Measurements from ENCODE around the gene SLC19A1.
"Not testable (repeated sequence)": the region's sequence is repeated elsewhere in the genome, so short reads cannot be mapped to it uniquely, and the experiment has no call there.

Gene SLC19A1

DNA sequence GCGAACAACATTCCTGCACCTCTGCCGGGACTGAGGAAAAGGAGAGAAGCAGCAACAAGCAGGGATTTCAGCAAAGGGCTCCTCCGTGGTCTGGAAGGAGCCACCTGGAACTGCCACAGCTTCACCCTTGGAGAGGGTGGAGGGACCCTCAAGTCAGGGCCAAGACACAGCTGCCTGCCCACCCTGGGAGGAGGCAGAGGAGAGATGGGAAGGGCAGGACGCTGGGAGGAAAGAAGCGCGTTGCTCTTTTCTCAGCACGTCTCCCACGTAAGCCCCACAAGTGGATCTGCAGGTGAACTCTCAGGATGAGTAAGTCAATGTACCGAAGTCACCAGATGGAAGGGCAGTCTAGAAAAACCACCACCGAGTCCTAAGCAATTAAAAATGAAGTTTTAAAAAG is 39.6 kb downstream of the SLC19A1 start:
- DNase-seq (ENCODE audit: extremely low read depth, low read depth): no peak
- TF ChIP-seq, protein P1, sequence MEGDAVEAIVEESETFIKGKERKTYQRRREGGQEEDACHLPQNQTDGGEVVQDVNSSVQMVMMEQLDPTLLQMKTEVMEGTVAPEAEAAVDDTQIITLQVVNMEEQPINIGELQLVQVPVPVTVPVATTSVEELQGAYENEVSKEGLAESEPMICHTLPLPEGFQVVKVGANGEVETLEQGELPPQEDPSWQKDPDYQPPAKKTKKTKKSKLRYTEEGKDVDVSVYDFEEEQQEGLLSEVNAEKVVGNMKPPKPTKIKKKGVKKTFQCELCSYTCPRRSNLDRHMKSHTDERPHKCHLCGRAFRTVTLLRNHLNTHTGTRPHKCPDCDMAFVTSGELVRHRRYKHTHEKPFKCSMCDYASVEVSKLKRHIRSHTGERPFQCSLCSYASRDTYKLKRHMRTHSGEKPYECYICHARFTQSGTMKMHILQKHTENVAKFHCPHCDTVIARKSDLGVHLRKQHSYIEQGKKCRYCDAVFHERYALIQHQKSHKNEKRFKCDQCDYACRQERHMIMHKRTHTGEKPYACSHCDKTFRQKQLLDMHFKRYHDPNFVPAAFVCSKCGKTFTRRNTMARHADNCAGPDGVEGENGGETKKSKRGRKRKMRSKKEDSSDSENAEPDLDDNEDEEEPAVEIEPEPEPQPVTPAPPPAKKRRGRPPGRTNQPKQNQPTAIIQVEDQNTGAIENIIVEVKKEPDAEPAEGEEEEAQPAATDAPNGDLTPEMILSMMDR (IDR thresholded peaks at IDR 0.05; ENCODE audit: low read depth, low read length, missing control alignments): no peak
- no peak overlapping the region for H3K4me3 ChIP-seq (replicated peaks; ENCODE audit: low read depth, low read length)

DNA sequence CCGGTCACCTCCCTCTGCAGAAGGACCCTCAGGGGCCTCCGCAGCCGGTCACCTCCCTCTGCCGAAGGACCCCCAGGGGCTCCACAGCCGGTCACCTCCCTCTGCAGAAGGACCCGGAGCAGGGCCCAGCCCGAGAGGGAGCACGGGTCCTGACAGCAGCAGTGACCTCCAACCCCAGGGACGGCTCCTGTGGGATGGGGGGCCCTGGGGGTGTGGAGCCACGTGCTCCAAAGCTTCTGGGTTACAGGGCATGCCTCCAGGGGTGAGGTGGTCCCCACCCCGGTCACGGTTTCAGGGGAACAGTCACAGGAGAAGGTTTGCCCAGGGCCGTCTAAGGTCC is 40.3 kb downstream of the SLC19A1 start:
- H3K4me3 ChIP-seq (replicated peaks; ENCODE audit: low read depth, low read length): no peak overlapping the region
- DNase-seq (ENCODE audit: extremely low read depth, low read depth): no peak
- TF ChIP-seq, protein P1 (IDR thresholded peaks at IDR 0.05; ENCODE audit: low read depth, low read length, missing control alignments): no peak

DNA sequence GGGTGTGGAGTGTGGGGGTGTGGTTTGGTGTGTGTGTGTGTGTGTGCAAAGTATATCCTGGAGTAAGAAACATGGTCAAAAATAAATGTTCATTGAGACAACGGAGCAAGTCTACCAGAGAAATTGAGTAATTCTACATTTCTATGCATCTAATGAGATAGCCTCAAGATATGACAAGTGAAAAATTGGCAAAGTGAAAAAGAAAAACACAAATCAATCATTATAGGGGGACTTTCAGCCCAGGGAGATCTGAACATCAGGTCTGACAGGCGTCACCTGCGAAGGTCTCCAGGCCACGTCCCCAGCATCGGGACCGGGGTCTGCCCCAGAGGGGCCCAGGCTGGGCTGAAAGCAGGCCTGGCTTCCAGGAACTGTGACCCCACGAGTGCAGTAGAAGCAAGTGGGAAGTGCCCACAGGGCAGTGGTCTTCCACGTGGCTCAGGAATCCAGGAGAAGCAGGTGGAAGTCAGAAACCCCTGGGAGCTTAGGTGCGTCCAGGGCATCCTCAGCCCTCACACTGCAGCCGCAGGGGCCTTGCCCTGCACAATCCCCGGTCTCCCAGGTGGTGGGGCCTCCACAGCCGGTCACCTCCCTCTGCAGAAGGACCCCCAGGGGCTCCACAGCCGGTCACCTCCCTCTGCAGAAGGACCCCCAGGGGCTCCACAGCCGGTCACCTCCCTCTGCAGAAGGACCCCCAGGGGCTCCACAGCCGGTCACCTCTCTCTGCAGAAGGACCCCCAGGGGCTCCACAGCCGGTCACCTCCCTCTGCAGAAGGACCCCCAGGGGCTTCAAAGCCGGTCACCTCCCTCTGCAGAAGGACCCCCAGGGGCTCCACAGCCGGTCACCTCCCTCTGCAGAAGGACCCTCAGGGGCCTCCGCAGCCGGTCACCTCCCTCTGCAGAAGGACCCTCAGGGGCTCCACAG is 40.9 kb downstream of the SLC19A1 start:
- H3K4me3 ChIP-seq (replicated peaks; ENCODE audit: low read depth, low read length); DNase-seq (ENCODE audit: extremely low read depth, low read depth): not testable (repeated sequence)

DNA sequence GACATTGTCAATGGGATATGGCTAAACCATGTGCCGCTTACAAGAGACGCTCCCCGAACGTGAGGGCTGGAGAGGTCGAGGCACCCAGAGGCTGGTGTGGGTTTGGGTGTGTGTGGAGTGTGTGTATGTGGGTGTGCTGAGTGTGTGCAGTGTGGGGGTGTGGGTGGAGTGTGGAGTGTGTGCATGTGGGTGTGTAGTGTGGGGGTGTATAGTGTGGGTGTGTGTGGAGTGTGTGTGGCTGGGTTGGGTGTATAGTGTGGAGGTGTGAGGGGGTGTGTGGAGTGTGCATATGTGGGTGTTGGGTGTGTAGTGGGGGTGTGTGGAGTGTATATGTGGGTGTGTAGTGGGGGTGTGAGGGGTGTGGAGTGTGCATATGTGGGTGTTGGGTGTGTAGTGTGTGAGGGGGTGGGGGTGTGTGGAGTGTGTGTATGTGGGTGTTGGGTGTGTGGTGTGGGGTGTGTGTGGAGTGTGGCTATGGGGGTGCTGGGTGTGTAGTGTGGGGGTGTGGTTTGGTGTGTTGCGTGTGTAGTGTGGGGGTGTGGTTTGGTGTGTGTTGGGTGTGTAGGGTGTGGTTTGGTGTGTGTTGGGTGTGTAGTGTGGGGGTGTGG is 42.2 kb downstream of the SLC19A1 start:
- TF ChIP-seq, protein P1 (IDR thresholded peaks at IDR 0.05; ENCODE audit: low read depth, low read length, missing control alignments): no peak
- no peak for DNase-seq (ENCODE audit: extremely low read depth, low read depth)
- no peak overlapping the region for H3K4me3 ChIP-seq (replicated peaks; ENCODE audit: low read depth, low read length)

DNA sequence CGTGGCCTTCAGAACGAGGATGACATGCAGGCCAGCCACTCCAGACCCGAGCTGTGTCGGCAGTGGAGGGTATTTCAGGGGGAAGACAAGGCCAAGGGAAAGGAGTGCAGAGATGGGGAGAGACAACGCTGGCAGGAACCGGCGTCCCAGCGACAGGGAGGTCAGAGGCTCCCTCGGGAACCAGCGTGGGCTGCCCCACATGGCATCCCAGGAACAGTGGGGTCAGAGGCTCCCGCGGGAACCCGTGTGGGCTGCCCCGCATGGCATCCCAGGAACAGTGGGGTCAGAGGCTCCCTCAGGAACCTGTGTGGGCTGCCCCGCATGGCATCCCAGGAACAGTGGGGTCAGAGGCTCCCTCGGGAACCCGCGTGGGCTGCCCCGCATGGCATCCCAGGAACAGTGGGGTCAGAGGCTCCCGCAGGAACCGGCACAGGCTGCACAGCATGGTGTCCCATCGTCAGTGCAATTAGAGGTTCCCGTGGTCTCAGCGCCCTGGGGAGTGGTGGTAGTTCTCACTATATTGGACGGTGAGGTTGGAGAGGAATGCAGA is 43.0 kb downstream of the SLC19A1 start:
- no peak overlapping the region for H3K4me3 ChIP-seq (replicated peaks; ENCODE audit: low read depth, low read length)
- TF ChIP-seq, protein P1 (IDR thresholded peaks at IDR 0.05; ENCODE audit: low read depth, low read length, missing control alignments): no peak
- no peak for DNase-seq (ENCODE audit: extremely low read depth, low read depth)

DNA sequence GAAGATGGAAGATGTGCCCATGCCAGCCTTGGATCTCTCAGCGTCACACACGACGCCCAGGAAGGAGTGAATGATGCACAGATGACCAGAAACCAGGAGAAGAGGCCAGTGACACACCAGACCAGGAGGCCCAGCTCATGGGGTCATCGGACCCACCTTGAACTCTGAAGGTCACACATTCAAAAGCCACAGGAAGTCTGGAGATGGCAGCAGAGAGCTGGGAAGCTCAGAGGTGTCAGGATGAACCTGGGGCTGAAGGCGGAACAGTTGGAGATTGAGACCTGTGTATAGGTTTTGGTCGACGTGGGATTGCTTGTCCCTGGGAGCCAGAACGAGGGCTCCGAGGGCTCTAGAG is 43.6 kb downstream of the SLC19A1 start:
- TF ChIP-seq, protein P1 (IDR thresholded peaks at IDR 0.05; ENCODE audit: low read depth, low read length, missing control alignments): no peak
- DNase-seq (ENCODE audit: extremely low read depth, low read depth): no peak
- H3K4me3 ChIP-seq (replicated peaks; ENCODE audit: low read depth, low read length): no peak overlapping the region

DNA sequence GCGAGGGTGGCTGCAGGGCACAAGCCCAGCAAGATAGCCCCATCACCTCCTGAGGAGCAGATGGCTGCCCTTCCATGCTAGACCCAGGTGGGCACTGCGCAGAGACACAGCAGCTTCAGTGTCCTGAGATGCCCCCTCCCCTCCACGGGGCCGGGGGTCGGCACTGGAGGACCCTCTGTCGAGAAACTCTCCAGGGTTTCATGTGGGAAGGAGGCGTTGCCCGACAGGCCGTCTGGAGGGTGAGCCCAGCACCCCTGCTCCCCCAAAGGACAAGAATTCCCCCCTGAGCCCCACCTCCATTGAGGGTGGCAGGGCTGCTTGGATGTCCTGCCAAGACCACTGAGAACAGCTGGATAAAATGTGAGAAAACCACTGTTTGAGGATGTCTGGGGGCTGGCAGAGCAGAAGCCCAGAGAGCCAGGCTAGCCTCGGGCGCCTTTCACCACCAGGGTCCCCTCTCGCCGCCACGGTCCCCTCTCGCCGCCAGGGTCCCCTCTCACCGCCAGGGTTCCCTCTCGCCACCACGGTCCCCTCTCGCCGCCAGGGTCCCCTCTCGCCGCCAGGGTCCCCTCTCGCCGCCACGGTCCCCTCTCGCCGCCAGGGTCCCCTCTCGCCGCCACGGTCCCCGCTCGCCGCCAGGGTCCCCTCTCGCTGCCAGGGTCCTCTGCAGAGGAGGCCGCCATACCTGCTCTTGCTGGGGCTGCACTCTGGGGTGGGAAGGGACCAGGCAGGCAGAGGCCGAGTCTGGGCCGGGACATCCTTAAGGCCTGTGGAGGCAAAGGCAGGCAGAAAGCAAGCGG is 44.2 kb downstream of the SLC19A1 start:
- no peak overlapping the region for H3K4me3 ChIP-seq (replicated peaks; ENCODE audit: low read depth, low read length)
- DNase-seq (ENCODE audit: extremely low read depth, low read depth): no peak
- TF ChIP-seq, protein P1 (IDR thresholded peaks at IDR 0.05; ENCODE audit: low read depth, low read length, missing control alignments): no peak

All from HFF-Myc (cell line).